Progenitor cell of endocrine pancreas (in vitro differentiated cells): ENCODE data around the gene SEMA7A. TPM values are rescaled to one million over a fixed set of nuclear protein-coding genes. Genes with fewer than 3 reads are reported as not detected.

Experiments
- DNase-seq: peaks from one replicate; pipeline ENCODE4 v3.0.0; 2021; ENCODE audit warnings: low spot score; ENCODE audit not compliant: unreplicated experiment
- H3K27ac Mint-ChIP-seq: 2 replicates; pipeline ENCODE4 v1.8.0; 2021; ENCODE audit warnings: mild to moderate bottlenecking, moderate library complexity, mixed read lengths
- H3K27me3 Mint-ChIP-seq: 2 replicates; pipeline ENCODE4 v1.8.0; 2021; ENCODE audit warnings: mixed read lengths
- H3K36me3 Mint-ChIP-seq: 2 replicates; pipeline ENCODE4 v1.8.0; 2022; ENCODE audit warnings: mixed read lengths; ENCODE audit not compliant: insufficient read depth
- H3K4me1 Mint-ChIP-seq: 2 replicates; pipeline ENCODE4 v1.8.0; 2021; ENCODE audit warnings: low read depth, mixed read lengths
- H3K4me3 Mint-ChIP-seq: 2 replicates; pipeline ENCODE4 v1.8.0; 2021; ENCODE audit warnings: low read depth, mild to moderate bottlenecking, moderate library complexity, mixed read lengths
- H3K9me3 Mint-ChIP-seq: 2 replicates; pipeline ENCODE4 v1.8.0; 2021; ENCODE audit warnings: low read depth, mixed read lengths
- CTCF ChIP-seq: fragments of 200-600 bp; sonication (generic); IDR thresholded peaks from one replicate; pipeline ENCODE4 v1.5.0; 2021; ENCODE audit warnings: antibody characterized with exemption, mild to moderate bottlenecking; ENCODE audit not compliant: unreplicated experiment
- total RNA-seq: library from RNA; stranded (reverse); gene quantifications from 2 replicates; pipeline ENCODE4 v1.2.1, GENCODE V29; 2021

SEMA7A gene
- total RNA-seq, 1 donor from 2014 or later, result 1.9 TPM

- H3K4me1 Mint-ChIP-seq, result peaks cover 10% of the 10 kb centered on the region
- peaks cover 4% of the 10 kb centered on the region for H3K9me3 Mint-ChIP-seq
- H3K36me3 Mint-ChIP-seq, result peaks cover 11% of the 10 kb centered on the region
- no peaks in the 10 kb centered on the region for H3K27me3 Mint-ChIP-seq
- no peak overlapping the region for H3K4me3 Mint-ChIP-seq
- no peak overlapping the region for H3K27ac Mint-ChIP-seq
- no peak for DNase-seq
- no peak for TF ChIP-seq CTCF
Measured at GRCh38 chr15:74466570-74466969, 32.8 kb upstream of the SEMA7A start.

GRCh38 chr15:74464897-74465296 is 31.1 kb upstream of the SEMA7A start:
- no peaks in the 10 kb centered on the region for H3K27me3 Mint-ChIP-seq
- H3K36me3 Mint-ChIP-seq, result peaks cover 11% of the 10 kb centered on the region
- no peak for DNase-seq
- H3K9me3 Mint-ChIP-seq, result peaks cover 4% of the 10 kb centered on the region
- no peak for TF ChIP-seq CTCF
- H3K4me3 Mint-ChIP-seq, result no peak overlapping the region
- H3K27ac Mint-ChIP-seq, result no peak overlapping the region
- peaks cover 17% of the 10 kb centered on the region for H3K4me1 Mint-ChIP-seq

- H3K27ac Mint-ChIP-seq, result no peak overlapping the region
- peaks cover 17% of the 10 kb centered on the region for H3K4me1 Mint-ChIP-seq
- H3K36me3 Mint-ChIP-seq, result peaks cover 11% of the 10 kb centered on the region
- no peak for TF ChIP-seq CTCF
- H3K4me3 Mint-ChIP-seq, result no peak overlapping the region
- H3K27me3 Mint-ChIP-seq, result no peaks in the 10 kb centered on the region
- no peak for DNase-seq
- H3K9me3 Mint-ChIP-seq, result peaks cover 4% of the 10 kb centered on the region
Measured at GRCh38 chr15:74464216-74464615, 30.5 kb upstream of the SEMA7A start.

GRCh38 chr15:74463634-74464033 is 29.9 kb upstream of the SEMA7A start:
- Mint-ChIP-seq H3K27me3 (no peaks in the 10 kb centered on the region), H3K9me3 (peaks cover 4% of the 10 kb centered on the region), H3K27ac (no peak overlapping the region), H3K36me3 (peaks cover 11% of the 10 kb centered on the region), H3K4me1 (peaks cover 17% of the 10 kb centered on the region), H3K4me3 (no peak overlapping the region)
- no peak for TF ChIP-seq CTCF
- no peak for DNase-seq

- Mint-ChIP-seq H3K36me3 (peaks cover 11% of the 10 kb centered on the region), H3K4me1 (peaks cover 17% of the 10 kb centered on the region), H3K27me3 (no peaks in the 10 kb centered on the region), H3K4me3 (peak overlapping the region; percentile 95), H3K27ac (peak overlapping the region; percentile 98), H3K9me3 (peaks cover 4% of the 10 kb centered on the region)
- DNase-seq, result no peak
- no peak for TF ChIP-seq CTCF
Measured at GRCh38 chr15:74461847-74462511, 28.2 kb upstream of the SEMA7A start.
